SK-N-MC (cell line): ENCODE measurements around the gene AMMECR1L.
A peak's percentile ranks its signal among the peaks of the same experiment; 100 is the strongest.
"Not testable (repeated sequence)": the region's sequence is repeated elsewhere in the genome, so short reads cannot be mapped to it uniquely, and the experiment has no call there.

ENCODE experiments used
- DNase-seq: peaks from one replicate; pipeline ENCODE4 v3.0.0-alpha.2; 2011; ENCODE audit warnings: low read depth, low spot score
- H3K27ac ChIP-seq: fragments of 200-600 bp; sonication (generic); 2 replicates; pipeline ENCODE4 v1.5.1; 2016; ENCODE audit warnings: mixed run types
- H3K36me3 ChIP-seq: fragments of 200-600 bp; sonication (generic); 2 replicates; pipeline ENCODE4 v1.6.1; 2017; ENCODE audit warnings: antibody characterized with exemption, low read length, mixed read lengths; ENCODE audit not compliant: insufficient read depth
- H3K4me3 ChIP-seq: fragments of 200-600 bp; sonication (generic); 2 replicates; pipeline ENCODE4 v1.5.1; 2016
- H3K9ac ChIP-seq: fragments of 200-600 bp; sonication (generic); 2 replicates; pipeline ENCODE4 v1.8.0; 2017; ENCODE audit warnings: mixed run types, mixed read lengths; ENCODE audit not compliant: insufficient read length
- H3K9me3 ChIP-seq: fragments of 200-600 bp; sonication (generic); 2 replicates; pipeline ENCODE4 v1.6.1; 2017; ENCODE audit warnings: low read depth, mild to moderate bottlenecking, antibody characterized with exemption, low read length, moderate library complexity, mixed read lengths
- EZH2 ChIP-seq: fragments of 200-600 bp; sonication (generic); IDR thresholded peaks from one replicate; pipeline ENCODE4 v1.6.1; 2017; ENCODE audit warnings: antibody characterized with exemption
- FOXP2 ChIP-seq: optimal IDR thresholded peaks from 2 replicates; pipeline ENCODE3; 2011; ENCODE audit warnings: mild to moderate bottlenecking, moderate library complexity; ENCODE audit not compliant: insufficient read depth; ENCODE audit errors: extremely low read length, control extremely low read depth
- POLR2AphosphoS5 ChIP-seq: IDR thresholded peaks from 2 replicates; pipeline ENCODE4 v1.6.1; 2012; ENCODE audit warnings: mild to moderate bottlenecking, low read depth, low read length, borderline replicate concordance

The AMMECR1L gene

GRCh38 chr2:127885780-127886592 lies at the start of gene AMMECR1L:
Gene AMMECR1L, minus strand, starts transcription at chr2:127885956. Its CDS starts 11,722 bp downstream, at chr2:127874234.
- DNase-seq, H3K9me3 ChIP-seq: not testable (repeated sequence)
- peak within 1 kb of the TSS; percentile 75 for H3K9ac ChIP-seq
- peak within 1 kb of the TSS; percentile 83 for H3K27ac ChIP-seq
- peak within 1 kb of the TSS; percentile 79 for H3K4me3 ChIP-seq
- H3K36me3 ChIP-seq, result peaks cover 30% of the 10 kb centered on the region

DNA sequence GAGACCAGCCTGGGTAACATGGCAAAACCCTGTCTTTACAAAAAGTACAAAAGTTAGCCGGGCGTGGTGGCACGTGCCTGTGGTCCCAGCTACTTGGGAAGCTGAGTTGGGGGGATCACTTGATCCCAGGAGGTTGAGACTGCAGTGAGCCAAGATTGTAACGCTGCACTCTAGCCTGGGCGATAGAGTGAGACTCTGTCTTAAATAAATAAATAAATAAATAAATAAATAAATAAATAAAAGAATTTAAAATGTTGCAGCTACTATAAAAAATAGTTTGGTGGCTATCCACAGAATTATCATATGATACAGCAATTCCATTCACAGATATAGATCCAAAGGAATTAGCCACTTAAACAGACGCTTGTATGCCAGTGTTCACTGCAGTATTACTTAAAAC lies 49.6 kb upstream of the AMMECR1L start:
- DNase-seq, result no peak
- no peak overlapping the region for H3K4me3 ChIP-seq
- no peak overlapping the region for H3K9ac ChIP-seq
- no peak overlapping the region for H3K27ac ChIP-seq
- no peaks in the 10 kb centered on the region for H3K9me3 ChIP-seq
- 0 out of 2 replicates have a peak, but pooled peaks cover 1% of the 10 kb centered on the region for H3K36me3 ChIP-seq
- TF ChIP-seq FOXP2 (no peak), POLR2AphosphoS5 (no peak), EZH2 (no peak)

- Histone ChIP-seq H3K27ac (no peak overlapping the region), H3K4me3 (no peak overlapping the region)
- DNase-seq, result no peak
Observed at GRCh38 chr2:127932199-127932876, 46.6 kb upstream of the AMMECR1L start.

DNA sequence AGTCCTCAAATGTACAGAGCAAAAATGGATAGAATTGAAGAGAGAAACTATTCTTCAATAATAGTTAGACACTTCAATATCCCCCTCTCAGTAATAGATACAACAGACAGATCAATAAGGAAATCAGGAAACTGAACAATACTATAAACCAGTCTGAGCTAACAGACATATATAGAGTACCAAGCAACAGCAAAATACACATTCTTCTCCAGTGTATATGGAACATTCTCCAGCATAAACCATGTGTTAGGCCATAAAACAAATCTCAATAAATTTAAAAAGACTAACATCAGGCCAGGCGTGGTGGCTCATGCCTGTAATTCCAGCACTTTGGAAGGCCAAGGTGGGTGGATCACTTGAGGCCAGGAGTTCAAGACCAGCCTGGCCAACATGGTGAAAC lies 43.7 kb upstream of the AMMECR1L start:
- Histone ChIP-seq H3K9ac (no peak overlapping the region), H3K9me3 (no peaks in the 10 kb centered on the region), H3K4me3 (no peak overlapping the region), H3K27ac (no peak overlapping the region), H3K36me3 (no peaks in the 10 kb centered on the region)
- DNase-seq, result no peak
- no peak for TF ChIP-seq FOXP2

More at GRCh38 chr2:127932199-127932876, 46.6 kb upstream of the AMMECR1L start:
- H3K9me3 ChIP-seq, result no peaks in the 10 kb centered on the region
- H3K36me3 ChIP-seq, result no peaks in the 10 kb centered on the region
- no peak overlapping the region for H3K9ac ChIP-seq
- TF ChIP-seq EZH2, result no peak

DNA sequence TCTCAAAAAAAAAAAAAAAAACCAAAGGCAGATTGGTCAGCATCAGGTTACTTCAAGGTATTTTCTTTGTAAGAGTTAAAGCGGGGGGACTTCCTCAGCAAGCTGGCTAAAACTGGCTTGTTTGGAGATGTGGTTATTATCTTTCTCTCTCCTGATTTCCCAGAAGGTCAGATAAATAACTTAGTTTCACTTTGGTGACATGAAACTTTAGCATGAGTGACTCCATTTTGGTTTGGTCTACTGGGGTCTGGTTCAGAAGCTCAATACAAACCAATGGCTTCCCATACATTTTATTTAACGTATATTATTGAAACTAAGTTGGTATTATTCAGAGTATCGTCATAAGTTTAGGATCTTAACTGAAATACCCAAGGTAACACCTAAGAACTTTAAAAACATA lies 41.6 kb upstream of the AMMECR1L start:
- Histone ChIP-seq H3K27ac (no peak overlapping the region), H3K9me3 (no peaks in the 10 kb centered on the region), H3K9ac (no peak overlapping the region), H3K36me3 (no peaks in the 10 kb centered on the region), H3K4me3 (no peak overlapping the region)
- no peak for DNase-seq
- TF ChIP-seq POLR2AphosphoS5 (no peak), FOXP2 (no peak), EZH2 (no peak)

DNA sequence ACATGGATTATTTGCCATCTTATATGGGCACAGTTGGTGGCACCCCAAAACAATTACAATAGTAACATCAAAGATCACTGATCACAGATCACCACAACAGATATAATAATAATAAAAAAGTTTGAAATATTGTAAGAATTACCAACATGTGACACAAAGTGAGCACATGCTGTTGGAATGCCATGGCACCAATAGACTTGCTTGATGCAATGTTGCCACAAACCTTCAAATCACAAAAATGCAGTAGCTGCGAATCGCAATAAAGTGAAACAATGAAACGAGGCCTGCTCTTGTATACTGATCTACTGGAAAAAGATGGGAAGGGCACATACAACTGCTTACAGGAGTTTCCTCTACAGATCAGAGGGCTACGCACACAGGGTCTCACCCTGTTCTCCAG lies 32.2 kb upstream of the AMMECR1L start:
- Histone ChIP-seq H3K9ac (no peak overlapping the region), H3K27ac (no peak overlapping the region), H3K9me3 (no peaks in the 10 kb centered on the region), H3K4me3 (no peak overlapping the region), H3K36me3 (no peaks in the 10 kb centered on the region)
- DNase-seq, result no peak
- TF ChIP-seq POLR2AphosphoS5 (no peak), EZH2 (no peak), FOXP2 (no peak)

GRCh38 chr2:127913808-127914457 lies 28.2 kb upstream of the AMMECR1L start:
- TF ChIP-seq POLR2AphosphoS5, result no peak
- TF ChIP-seq FOXP2, result no peak
- no peak for TF ChIP-seq EZH2
- no peak overlapping the region for H3K27ac ChIP-seq

GRCh38 chr2:127911737-127912136 lies 26.0 kb upstream of the AMMECR1L start:
- no peak overlapping the region for H3K9ac ChIP-seq

More at GRCh38 chr2:127913808-127914457, 28.2 kb upstream of the AMMECR1L start:
- Histone ChIP-seq H3K4me3 (no peak overlapping the region), H3K9me3 (no peaks in the 10 kb centered on the region), H3K36me3 (no peaks in the 10 kb centered on the region), H3K9ac (no peak overlapping the region)
- no peak for DNase-seq

More at GRCh38 chr2:127911737-127912136, 26.0 kb upstream of the AMMECR1L start:
- Histone ChIP-seq H3K4me3 (no peak overlapping the region), H3K36me3 (no peaks in the 10 kb centered on the region), H3K9me3 (no peaks in the 10 kb centered on the region), H3K27ac (no peak overlapping the region)
- TF ChIP-seq POLR2AphosphoS5 (no peak), EZH2 (no peak), FOXP2 (no peak)
- no peak for DNase-seq
